Amniotic epithelial cell (primary cell): ENCODE measurements around the gene MACROD2.
"Not testable (repeated sequence)": the region's sequence is repeated elsewhere in the genome, so short reads cannot be mapped to it uniquely, and the experiment has no call there.

Experiments
- DNase-seq: peaks from one replicate; pipeline ENCODE4 v3.0.0-alpha.2; 2010; ENCODE audit warnings: low read depth

MACROD2 gene

GRCh38 chr20:15176929-15177328 is 1181.6 kb downstream of the MACROD2 start:
- no peak for DNase-seq

- no peak for DNase-seq
Measured at GRCh38 chr20:15178581-15178980, 1183.3 kb downstream of the MACROD2 start.

- no peak for DNase-seq
Measured at GRCh38 chr20:15179381-15179780, 1184.1 kb downstream of the MACROD2 start.

- DNase-seq: no peak
Measured at GRCh38 chr20:15179781-15180180, 1184.5 kb downstream of the MACROD2 start.

- no peak for DNase-seq
Measured at GRCh38 chr20:15185322-15185721, 1190.0 kb downstream of the MACROD2 start.

- DNase-seq: no peak
Measured at GRCh38 chr20:15185913-15186312, 1190.6 kb downstream of the MACROD2 start.

GRCh38 chr20:15187612-15188011 is 1192.3 kb downstream of the MACROD2 start:
- DNase-seq: no peak

- no peak for DNase-seq
Measured at GRCh38 chr20:15188415-15188814, 1193.1 kb downstream of the MACROD2 start.

GRCh38 chr20:15191082-15191723 is 1195.9 kb downstream of the MACROD2 start:
- DNase-seq: no peak

GRCh38 chr20:15195378-15195777 is 1200.1 kb downstream of the MACROD2 start:
- peak; percentile 11 for DNase-seq

GRCh38 chr20:15196547-15197255 is 1201.4 kb downstream of the MACROD2 start:
- no peak for DNase-seq

- not testable (repeated sequence) for DNase-seq
Measured at GRCh38 chr20:15198017-15198416, 1202.7 kb downstream of the MACROD2 start.

- DNase-seq: no peak
Measured at GRCh38 chr20:15199698-15200097, 1204.4 kb downstream of the MACROD2 start.

GRCh38 chr20:15200147-15200565 is 1204.8 kb downstream of the MACROD2 start:
- no peak for DNase-seq

- no peak for DNase-seq
Measured at GRCh38 chr20:15201602-15202001, 1206.3 kb downstream of the MACROD2 start.

- DNase-seq: no peak
Measured at GRCh38 chr20:15204234-15204633, 1208.9 kb downstream of the MACROD2 start.

- DNase-seq: no peak
Measured at GRCh38 chr20:15205028-15205427, 1209.7 kb downstream of the MACROD2 start.

GRCh38 chr20:15205719-15206118 is 1210.4 kb downstream of the MACROD2 start:
- DNase-seq: no peak

- DNase-seq: no peak
Measured at GRCh38 chr20:15209537-15209936, 1214.2 kb downstream of the MACROD2 start.

GRCh38 chr20:15214051-15214450 is 1218.7 kb downstream of the MACROD2 start:
- no peak for DNase-seq

GRCh38 chr20:15220009-15220656 is 1224.8 kb downstream of the MACROD2 start:
- peak; percentile 2 for DNase-seq

- DNase-seq: peak; percentile 7
Measured at GRCh38 chr20:15220778-15221565, 1225.7 kb downstream of the MACROD2 start.
